HPDE6-E6E7 (cell line): ENCODE results near the gene AP5M1.
"Not testable (repeated sequence)": the region's sequence is repeated elsewhere in the genome, so short reads cannot be mapped to it uniquely, and the experiment has no call there.

ENCODE experiments used
- DNase-seq: peaks from one replicate; pipeline ENCODE4 v3.0.0; 2011; ENCODE audit warnings: missing footprints; ENCODE audit errors: extremely low spot score

Gene AP5M1

GRCh38 chr14:57291692-57292647, 23.2 kb downstream of the AP5M1 start:
- no peak for DNase-seq

GRCh38 chr14:57293866-57294837, 25.4 kb downstream of the AP5M1 start:
- no peak for DNase-seq

GRCh38 chr14:57295239-57295638, 26.5 kb downstream of the AP5M1 start:
- no peak for DNase-seq

GRCh38 chr14:57297852-57298251, 29.1 kb downstream of the AP5M1 start:
- DNase-seq = no peak

- no peak for DNase-seq
These were observed 30.7 kb downstream of the AP5M1 start for GRCh38 chr14:57299511-57299910.

GRCh38 chr14:57302883-57303282, 34.1 kb downstream of the AP5M1 start:
- DNase-seq = no peak

- DNase-seq = no peak
These were observed 45.8 kb downstream of the AP5M1 start for GRCh38 chr14:57314396-57315089.

- peak; percentile 60 for DNase-seq
These were observed 48.6 kb downstream of the AP5M1 start for GRCh38 chr14:57317248-57317833.

- no peak for DNase-seq
These were observed 50.9 kb downstream of the AP5M1 start for GRCh38 chr14:57319636-57320192.

- no peak for DNase-seq
These were observed 55.0 kb downstream of the AP5M1 start for GRCh38 chr14:57323721-57324120.

- no peak for DNase-seq
These were observed 57.5 kb downstream of the AP5M1 start for GRCh38 chr14:57326253-57326652.

GRCh38 chr14:57329833-57330232, 61.1 kb downstream of the AP5M1 start:
- DNase-seq = no peak

- not testable (repeated sequence) for DNase-seq
These were observed 63.7 kb downstream of the AP5M1 start for GRCh38 chr14:57332475-57332874.

GRCh38 chr14:57333726-57334125, 65.0 kb downstream of the AP5M1 start:
- DNase-seq = not testable (repeated sequence)

GRCh38 chr14:57343545-57344297, 75.0 kb downstream of the AP5M1 start:
- not testable (repeated sequence) for DNase-seq

- no peak for DNase-seq
These were observed 76.3 kb downstream of the AP5M1 start for GRCh38 chr14:57345106-57345505.

GRCh38 chr14:57346741-57347140, 78.0 kb downstream of the AP5M1 start:
- no peak for DNase-seq
